ENCODE results near the gene MDGA2. TPM values are rescaled to one million over a fixed set of nuclear protein-coding genes. Genes with fewer than 3 reads are reported as not detected.

MDGA2 gene
- polyA plus RNA-seq, 1 of the 3 experiments (the other 2 are of a cell fraction): not detected

GRCh38 chr14:47322751-47323150, 352.7 kb downstream of the MDGA2 start:
- no peaks in the 10 kb centered on the region for H3K79me2 ChIP-seq (ENCODE audit: insufficient read depth)
- H3K27me3 ChIP-seq (ENCODE audit: insufficient read depth): no peaks in the 10 kb centered on the region
- no peak for DNase-seq
- no peak overlapping the region for H3K4me2 ChIP-seq
- 0% methylated on average over 2 of the region's 2 CpGs for WGBS (ENCODE audit: low lambda C conversion rate)
- H3K27ac ChIP-seq (ENCODE audit: low read depth in 2 of 2, low read length in 1 of 2): no peak overlapping the region
- POLR2A ChIA-PET: no interaction called here
- CTCF ChIA-PET: no interaction called here
- H3K4me3 ChIP-seq (ENCODE audit: low read depth in 2 of 2, low read length in 1 of 2): no peak overlapping the region
- H3K9ac ChIP-seq: no peak overlapping the region
- H3F3A ChIP-seq (replicated peaks; ENCODE audit: insufficient read depth): no peaks in the 10 kb centered on the region
- no peak overlapping the region for H2AFZ ChIP-seq (ENCODE audit: low read depth)
- H3K9me2 ChIP-seq: no peaks in the 10 kb centered on the region
- no peaks in the 10 kb centered on the region for H3K4me1 ChIP-seq (ENCODE audit: control insufficient read depth in 1 of 2, insufficient read depth in 2 of 2, low read depth in 1 of 2, low read length in 1 of 2)
- H3K36me3 ChIP-seq (replicated peaks in 1 of 2; ENCODE audit: control insufficient read depth in 1 of 2, insufficient read depth in 2 of 2, low read length in 1 of 2): no peaks in the 10 kb centered on the region
- no peak for TF ChIP-seq TCF12 (IDR thresholded peaks at IDR 0.05)
- H3K9me3 ChIP-seq: no peaks in the 10 kb centered on the region
- no peaks in the 10 kb centered on the region for H4K20me1 ChIP-seq (ENCODE audit: insufficient read depth)

DNA sequence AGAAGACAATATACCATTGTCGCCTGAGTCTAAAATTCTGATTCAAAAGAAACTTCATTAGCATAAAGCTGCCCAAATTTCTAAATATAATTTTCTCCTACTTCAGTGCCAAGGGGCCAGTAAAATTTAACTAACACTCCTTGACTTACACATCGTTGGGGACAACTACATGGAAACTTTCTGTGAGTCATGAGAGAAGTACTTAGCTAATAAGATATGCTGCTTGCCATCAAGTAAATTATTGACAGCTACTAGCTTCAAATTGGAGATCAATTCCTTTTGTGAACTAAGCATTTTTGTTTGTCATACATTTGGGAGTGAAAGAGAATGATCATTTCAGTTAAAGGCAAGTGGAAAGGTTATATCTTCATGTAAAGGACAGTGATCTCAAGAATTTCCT, 373.3 kb downstream of the MDGA2 start:
- ChIA-PET CTCF (interaction anchor here (1.6 kb wide), 1 partner anchor 24 kb away, joined by 4 read pairs; no protein-coding TSS in a partner anchor), POLR2A (no interaction called here)
- no peak overlapping the region for H2AFZ ChIP-seq (ENCODE audit: low read depth)
- TF ChIP-seq MAX (IDR thresholded peaks at IDR 0.05; ENCODE audit: low read depth) (no peak), REST (IDR thresholded peaks at IDR 0.05; ENCODE audit: low read depth, low read length) (no peak), GATA2 (CRISPR knock-in tag; IDR thresholded peaks at IDR 0.05) (no peak), FOXJ3 (CRISPR knock-in tag; IDR thresholded peaks at IDR 0.05) (no peak), FOXM1 (IDR thresholded peaks at IDR 0.05; ENCODE audit: low read depth) (no peak), ELF1 (IDR thresholded peaks at IDR 0.05) (no peak), MEF2A (IDR thresholded peaks at IDR 0.05; ENCODE audit: borderline replicate concordance, low read depth) (no peak), TAF1 (IDR thresholded peaks at IDR 0.05; ENCODE audit: borderline replicate concordance, low read depth, low read length) (no peak), MXI1 (IDR thresholded peaks at IDR 0.05; ENCODE audit: low read depth, low read length) (no peak), FOSL2 (IDR thresholded peaks at IDR 0.05; ENCODE audit: borderline replicate concordance, low read depth) (no peak), POLR2AphosphoS5 (IDR thresholded peaks at IDR 0.05; ENCODE audit: low read depth, low read length) (no peak), EZH2phosphoT487 (IDR thresholded peaks at IDR 0.05; ENCODE audit: borderline replicate concordance, low read depth) (no peak)
- TF ChIP-seq, protein P1, sequence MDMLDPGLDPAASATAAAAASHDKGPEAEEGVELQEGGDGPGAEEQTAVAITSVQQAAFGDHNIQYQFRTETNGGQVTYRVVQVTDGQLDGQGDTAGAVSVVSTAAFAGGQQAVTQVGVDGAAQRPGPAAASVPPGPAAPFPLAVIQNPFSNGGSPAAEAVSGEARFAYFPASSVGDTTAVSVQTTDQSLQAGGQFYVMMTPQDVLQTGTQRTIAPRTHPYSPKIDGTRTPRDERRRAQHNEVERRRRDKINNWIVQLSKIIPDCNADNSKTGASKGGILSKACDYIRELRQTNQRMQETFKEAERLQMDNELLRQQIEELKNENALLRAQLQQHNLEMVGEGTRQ (IDR thresholded peaks at IDR 0.05; ENCODE audit: borderline replicate concordance, low read depth, low read length): no peak
- TF ChIP-seq, protein P2, sequence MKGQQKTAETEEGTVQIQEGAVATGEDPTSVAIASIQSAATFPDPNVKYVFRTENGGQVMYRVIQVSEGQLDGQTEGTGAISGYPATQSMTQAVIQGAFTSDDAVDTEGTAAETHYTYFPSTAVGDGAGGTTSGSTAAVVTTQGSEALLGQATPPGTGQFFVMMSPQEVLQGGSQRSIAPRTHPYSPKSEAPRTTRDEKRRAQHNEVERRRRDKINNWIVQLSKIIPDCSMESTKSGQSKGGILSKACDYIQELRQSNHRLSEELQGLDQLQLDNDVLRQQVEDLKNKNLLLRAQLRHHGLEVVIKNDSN (IDR thresholded peaks at IDR 0.05; ENCODE audit: borderline replicate concordance, low read depth): no peak
- TF ChIP-seq, protein P3, sequence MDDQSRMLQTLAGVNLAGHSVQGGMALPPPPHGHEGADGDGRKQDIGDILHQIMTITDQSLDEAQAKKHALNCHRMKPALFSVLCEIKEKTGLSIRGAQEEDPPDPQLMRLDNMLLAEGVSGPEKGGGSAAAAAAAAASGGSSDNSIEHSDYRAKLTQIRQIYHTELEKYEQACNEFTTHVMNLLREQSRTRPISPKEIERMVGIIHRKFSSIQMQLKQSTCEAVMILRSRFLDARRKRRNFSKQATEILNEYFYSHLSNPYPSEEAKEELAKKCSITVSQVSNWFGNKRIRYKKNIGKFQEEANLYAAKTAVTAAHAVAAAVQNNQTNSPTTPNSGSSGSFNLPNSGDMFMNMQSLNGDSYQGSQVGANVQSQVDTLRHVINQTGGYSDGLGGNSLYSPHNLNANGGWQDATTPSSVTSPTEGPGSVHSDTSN (IDR thresholded peaks at IDR 0.05): no peak
- TF ChIP-seq, protein P4, sequence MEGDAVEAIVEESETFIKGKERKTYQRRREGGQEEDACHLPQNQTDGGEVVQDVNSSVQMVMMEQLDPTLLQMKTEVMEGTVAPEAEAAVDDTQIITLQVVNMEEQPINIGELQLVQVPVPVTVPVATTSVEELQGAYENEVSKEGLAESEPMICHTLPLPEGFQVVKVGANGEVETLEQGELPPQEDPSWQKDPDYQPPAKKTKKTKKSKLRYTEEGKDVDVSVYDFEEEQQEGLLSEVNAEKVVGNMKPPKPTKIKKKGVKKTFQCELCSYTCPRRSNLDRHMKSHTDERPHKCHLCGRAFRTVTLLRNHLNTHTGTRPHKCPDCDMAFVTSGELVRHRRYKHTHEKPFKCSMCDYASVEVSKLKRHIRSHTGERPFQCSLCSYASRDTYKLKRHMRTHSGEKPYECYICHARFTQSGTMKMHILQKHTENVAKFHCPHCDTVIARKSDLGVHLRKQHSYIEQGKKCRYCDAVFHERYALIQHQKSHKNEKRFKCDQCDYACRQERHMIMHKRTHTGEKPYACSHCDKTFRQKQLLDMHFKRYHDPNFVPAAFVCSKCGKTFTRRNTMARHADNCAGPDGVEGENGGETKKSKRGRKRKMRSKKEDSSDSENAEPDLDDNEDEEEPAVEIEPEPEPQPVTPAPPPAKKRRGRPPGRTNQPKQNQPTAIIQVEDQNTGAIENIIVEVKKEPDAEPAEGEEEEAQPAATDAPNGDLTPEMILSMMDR (IDR thresholded peaks at IDR 0.05): no peak
- H3K4me3 ChIP-seq (ENCODE audit: low read depth in 2 of 2, low read length in 1 of 2): no peak overlapping the region
- no peaks in the 10 kb centered on the region for H3K36me3 ChIP-seq (replicated peaks in 1 of 2; ENCODE audit: control insufficient read depth in 1 of 2, insufficient read depth in 2 of 2, low read length in 1 of 2)
- WGBS (ENCODE audit: low lambda C conversion rate): 15% methylated on average over 2 of the region's 2 CpGs
- no peak overlapping the region for H3K4me2 ChIP-seq
- no peaks in the 10 kb centered on the region for H3K9me2 ChIP-seq
- no peaks in the 10 kb centered on the region for H3F3A ChIP-seq (replicated peaks; ENCODE audit: insufficient read depth)
- H3K79me2 ChIP-seq (ENCODE audit: insufficient read depth): no peaks in the 10 kb centered on the region
- H3K27ac ChIP-seq (ENCODE audit: low read depth in 2 of 2, low read length in 1 of 2): no peak overlapping the region
- H4K20me1 ChIP-seq (ENCODE audit: insufficient read depth): no peaks in the 10 kb centered on the region
- H3K4me1 ChIP-seq (ENCODE audit: control insufficient read depth in 1 of 2, insufficient read depth in 2 of 2, low read depth in 1 of 2, low read length in 1 of 2): no peaks in the 10 kb centered on the region
- no peak overlapping the region for H3K9ac ChIP-seq
- no peaks in the 10 kb centered on the region for H3K9me3 ChIP-seq
- DNase-seq: no peak
- H3K27me3 ChIP-seq (ENCODE audit: insufficient read depth): no peaks in the 10 kb centered on the region

Data from SK-N-SH (cell line).